Nephron (organoid): ENCODE results near the gene PROX1.

Experiments
- H3K27ac Mint-ChIP-seq, 3 experiments: 2 replicates each; pipeline ENCODE4 v1.8.0; 2020; ENCODE audit warnings: mixed read lengths in 3 of 3, mild to moderate bottlenecking in 2 of 3, moderate library complexity in 1 of 3
- H3K27me3 Mint-ChIP-seq: 2 replicates; pipeline ENCODE4 v1.8.0; 2021; ENCODE audit warnings: low read depth, mild to moderate bottlenecking, moderate library complexity, mixed read lengths
- H3K36me3 Mint-ChIP-seq: 2 replicates; pipeline ENCODE4 v1.8.0; 2020; ENCODE audit warnings: low read depth, mixed read lengths
- H3K4me1 Mint-ChIP-seq: 2 replicates; pipeline ENCODE4 v1.8.0; 2020; ENCODE audit warnings: mixed read lengths
- H3K4me3 Mint-ChIP-seq, 3 experiments: 2 replicates each; pipeline ENCODE4 v1.8.0; 2020; ENCODE audit warnings: mild to moderate bottlenecking in 3 of 3, mixed read lengths in 3 of 3, moderate library complexity in 2 of 3
- H3K9me3 Mint-ChIP-seq: 2 replicates; pipeline ENCODE4 v1.8.0; 2020; ENCODE audit warnings: mixed read lengths
- TF ChIP-seq, protein P1 (sequence below), 3 experiments: fragments of 200-600 bp; sonication (generic); IDR thresholded peaks; one replicate each; pipeline ENCODE4 v1.5.0; 2021; ENCODE audit warnings: antibody characterized with exemption in 3 of 3; ENCODE audit not compliant: unreplicated experiment in 3 of 3

The PROX1 gene

GRCh38 chr1:214004014-214004413 lies 16.2 kb downstream of the PROX1 start:
- H3K36me3 Mint-ChIP-seq = peaks cover 8% of the 10 kb centered on the region
- TF ChIP-seq, protein P1, sequence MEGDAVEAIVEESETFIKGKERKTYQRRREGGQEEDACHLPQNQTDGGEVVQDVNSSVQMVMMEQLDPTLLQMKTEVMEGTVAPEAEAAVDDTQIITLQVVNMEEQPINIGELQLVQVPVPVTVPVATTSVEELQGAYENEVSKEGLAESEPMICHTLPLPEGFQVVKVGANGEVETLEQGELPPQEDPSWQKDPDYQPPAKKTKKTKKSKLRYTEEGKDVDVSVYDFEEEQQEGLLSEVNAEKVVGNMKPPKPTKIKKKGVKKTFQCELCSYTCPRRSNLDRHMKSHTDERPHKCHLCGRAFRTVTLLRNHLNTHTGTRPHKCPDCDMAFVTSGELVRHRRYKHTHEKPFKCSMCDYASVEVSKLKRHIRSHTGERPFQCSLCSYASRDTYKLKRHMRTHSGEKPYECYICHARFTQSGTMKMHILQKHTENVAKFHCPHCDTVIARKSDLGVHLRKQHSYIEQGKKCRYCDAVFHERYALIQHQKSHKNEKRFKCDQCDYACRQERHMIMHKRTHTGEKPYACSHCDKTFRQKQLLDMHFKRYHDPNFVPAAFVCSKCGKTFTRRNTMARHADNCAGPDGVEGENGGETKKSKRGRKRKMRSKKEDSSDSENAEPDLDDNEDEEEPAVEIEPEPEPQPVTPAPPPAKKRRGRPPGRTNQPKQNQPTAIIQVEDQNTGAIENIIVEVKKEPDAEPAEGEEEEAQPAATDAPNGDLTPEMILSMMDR (IDR thresholded peaks at IDR 0.05; ENCODE audit: unreplicated experiment in 3 of 3) = no peak
- H3K4me1 Mint-ChIP-seq = peaks cover 29% of the 10 kb centered on the region
- peak overlapping the region in 1 of 3 experiments; percentile 24 for H3K27ac Mint-ChIP-seq
- no peaks in the 10 kb centered on the region for H3K9me3 Mint-ChIP-seq
- peaks cover 5% of the 10 kb centered on the region for H3K27me3 Mint-ChIP-seq
- no peak overlapping the region for H3K4me3 Mint-ChIP-seq

DNA sequence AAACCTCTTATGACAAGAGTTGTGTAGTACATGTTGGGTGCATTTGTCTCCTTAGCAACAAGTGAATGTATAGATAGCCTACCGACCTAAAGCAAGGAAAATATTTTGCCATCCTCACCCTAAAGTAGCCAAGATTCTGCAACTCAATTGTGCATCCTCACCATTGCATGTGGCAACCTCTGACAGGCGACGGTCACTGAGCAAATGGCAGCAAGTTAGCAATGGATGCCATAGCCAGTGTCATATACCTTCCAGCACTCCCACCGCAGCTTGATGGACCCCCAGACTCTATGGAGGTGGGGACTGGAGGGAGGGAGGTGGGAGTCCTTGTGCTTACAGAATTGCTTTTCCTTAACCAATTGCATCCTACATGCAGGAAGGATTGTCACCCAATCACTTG lies 17.0 kb downstream of the PROX1 start:
- H3K36me3 Mint-ChIP-seq = peaks cover 8% of the 10 kb centered on the region
- peaks cover 35% of the 10 kb centered on the region for H3K4me1 Mint-ChIP-seq
- H3K27ac Mint-ChIP-seq = no peak overlapping the region
- H3K9me3 Mint-ChIP-seq = no peaks in the 10 kb centered on the region
- H3K27me3 Mint-ChIP-seq = peaks cover 4% of the 10 kb centered on the region
- H3K4me3 Mint-ChIP-seq = no peak overlapping the region
- TF ChIP-seq, protein P1 (IDR thresholded peaks at IDR 0.05; ENCODE audit: unreplicated experiment in 3 of 3) = no peak

- TF ChIP-seq, protein P1 (IDR thresholded peaks at IDR 0.05; ENCODE audit: unreplicated experiment in 3 of 3) = no peak
- Mint-ChIP-seq H3K27ac (no peak overlapping the region), H3K27me3 (peaks cover 4% of the 10 kb centered on the region), H3K4me3 (no peak overlapping the region), H3K4me1 (peaks cover 40% of the 10 kb centered on the region), H3K36me3 (peaks cover 8% of the 10 kb centered on the region), H3K9me3 (no peaks in the 10 kb centered on the region)
These were observed 17.9 kb downstream of the PROX1 start for GRCh38 chr1:214005708-214006107.

- H3K4me3 Mint-ChIP-seq = no peak overlapping the region
- H3K9me3 Mint-ChIP-seq = no peaks in the 10 kb centered on the region
- TF ChIP-seq, protein P1 (IDR thresholded peaks at IDR 0.05; ENCODE audit: unreplicated experiment in 3 of 3) = no peak
- peaks cover 39% of the 10 kb centered on the region for H3K4me1 Mint-ChIP-seq
- H3K27me3 Mint-ChIP-seq = peaks cover 4% of the 10 kb centered on the region
- H3K36me3 Mint-ChIP-seq = peaks cover 14% of the 10 kb centered on the region
- no peak overlapping the region for H3K27ac Mint-ChIP-seq
These were observed 19.1 kb downstream of the PROX1 start for GRCh38 chr1:214006845-214007244.

DNA sequence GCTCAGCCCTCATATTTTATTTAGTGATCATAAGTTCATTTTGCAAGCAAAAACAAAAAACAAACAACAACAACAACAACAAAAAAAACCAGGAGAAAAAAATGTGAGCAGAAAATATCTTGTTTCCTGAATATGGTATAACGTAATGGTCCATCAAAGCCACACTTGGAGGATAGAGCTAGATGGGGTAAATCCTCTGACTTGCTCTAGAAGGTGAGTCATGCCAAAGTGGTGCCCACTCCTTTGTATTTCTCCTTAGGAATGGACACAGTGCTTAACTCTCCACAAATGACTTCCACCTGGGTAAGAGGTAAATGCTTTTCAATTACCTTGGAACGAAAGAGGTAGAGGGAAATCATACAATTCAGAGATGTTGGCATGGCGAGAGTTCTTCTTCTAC lies 20.6 kb downstream of the PROX1 start:
- H3K27me3 Mint-ChIP-seq = peaks cover 4% of the 10 kb centered on the region
- TF ChIP-seq, protein P1 (IDR thresholded peaks at IDR 0.05; ENCODE audit: unreplicated experiment in 3 of 3) = no peak
- peaks cover 26% of the 10 kb centered on the region for H3K4me1 Mint-ChIP-seq
- H3K27ac Mint-ChIP-seq = no peak overlapping the region
- H3K4me3 Mint-ChIP-seq = no peak overlapping the region
- H3K9me3 Mint-ChIP-seq = no peaks in the 10 kb centered on the region
- peaks cover 29% of the 10 kb centered on the region for H3K36me3 Mint-ChIP-seq

DNA sequence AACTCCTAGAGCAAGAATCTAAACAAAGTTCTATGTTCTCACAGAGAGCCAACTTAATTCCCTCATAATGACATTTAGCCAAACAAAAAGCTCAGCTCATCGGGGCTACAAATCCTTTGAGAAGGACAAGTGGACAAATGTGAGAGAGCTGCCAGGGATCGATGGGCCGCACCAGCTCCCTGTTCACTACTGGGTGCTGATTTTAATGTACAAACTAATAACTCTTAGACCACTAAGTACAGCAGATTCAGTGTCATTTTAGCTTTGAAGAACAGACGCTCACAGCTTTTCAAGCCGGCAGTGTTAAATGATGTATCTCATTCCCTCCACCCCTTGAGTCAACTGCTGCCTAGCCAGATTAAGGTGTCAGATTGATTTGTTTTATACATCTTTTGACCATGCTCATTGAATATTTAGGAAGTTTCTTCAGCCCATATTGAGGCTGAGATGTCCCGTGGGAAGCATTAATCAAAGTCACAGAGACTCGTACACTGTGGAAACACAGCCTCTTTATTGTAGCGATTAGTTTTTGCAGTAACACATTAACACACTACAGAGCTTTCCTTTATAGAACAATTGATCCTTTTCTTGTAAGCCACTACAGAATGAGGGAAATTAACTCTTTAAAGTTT lies 21.1 kb downstream of the PROX1 start:
- H3K9me3 Mint-ChIP-seq = no peaks in the 10 kb centered on the region
- peaks cover 22% of the 10 kb centered on the region for H3K4me1 Mint-ChIP-seq
- peaks cover 4% of the 10 kb centered on the region for H3K27me3 Mint-ChIP-seq
- peaks cover 32% of the 10 kb centered on the region for H3K36me3 Mint-ChIP-seq
- peak overlapping the region in 1 of 3 experiments; percentile 24 for H3K27ac Mint-ChIP-seq
- TF ChIP-seq, protein P1 (IDR thresholded peaks at IDR 0.05; ENCODE audit: unreplicated experiment in 3 of 3) = no peak
- H3K4me3 Mint-ChIP-seq = peak overlapping the region in 1 of 3 experiments; percentile 17
